GM21528 (cell line): ENCODE measurements around the gene ADH5.
"Not testable (repeated sequence)": the region's sequence is repeated elsewhere in the genome, so short reads cannot be mapped to it uniquely, and the experiment has no call there.

Source experiments
- ATAC-seq: cut with Tn5 transposase; IDR thresholded peaks from one replicate; pipeline ENCODE4 v1.9.1; 2021; ENCODE audit warnings: mild to moderate bottlenecking, moderate library complexity; ENCODE audit not compliant: unreplicated experiment, low FRiP score

The ADH5 gene

DNA sequence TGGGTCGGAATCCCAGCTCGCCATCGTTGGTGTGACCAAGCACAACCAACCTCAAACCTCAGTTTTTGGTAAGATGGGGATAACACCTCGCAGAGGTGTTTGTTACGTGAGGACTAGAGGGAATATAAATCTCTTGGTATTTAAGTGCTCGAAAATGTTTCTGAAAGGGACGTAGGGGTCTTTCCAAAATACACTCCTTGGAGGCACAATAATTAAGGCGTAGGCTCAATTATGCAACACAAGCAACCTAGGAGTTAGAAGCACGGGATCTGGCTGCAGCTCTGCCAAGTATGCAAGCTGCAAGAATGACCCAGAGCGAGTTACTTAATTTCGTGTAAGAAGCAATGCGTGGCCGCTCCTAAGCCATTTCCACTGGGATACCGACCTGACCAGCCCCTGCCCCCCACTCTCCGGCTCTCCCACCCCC, 552 bp downstream of the ADH5 start:
- ATAC-seq = peak; percentile 45

- no peak for ATAC-seq
Measured at GRCh38 chr4:99084595-99084994, 4.0 kb downstream of the ADH5 start.

GRCh38 chr4:99082192-99082591, 6.4 kb downstream of the ADH5 start:
- ATAC-seq = no peak

DNA sequence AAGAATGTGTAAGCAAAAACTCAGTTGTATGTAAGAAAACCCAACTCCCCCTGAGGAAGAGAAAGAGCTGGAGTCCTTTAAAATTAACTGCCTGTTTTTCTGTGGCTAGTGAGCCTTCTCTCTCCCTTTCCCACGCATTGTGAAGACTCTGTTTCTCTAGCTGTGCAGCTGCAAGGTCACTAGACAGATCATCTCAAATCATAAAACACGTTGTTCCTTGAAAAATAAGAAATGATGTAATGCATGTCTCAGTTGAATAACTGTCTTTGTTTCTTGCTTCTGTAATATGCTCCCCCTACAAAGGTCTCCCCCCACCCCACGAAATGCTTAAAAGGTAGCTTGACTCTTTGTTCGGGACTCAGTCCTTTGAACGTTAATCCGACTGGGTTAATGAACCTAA, 7.7 kb downstream of the ADH5 start:
- ATAC-seq = not testable (repeated sequence)

DNA sequence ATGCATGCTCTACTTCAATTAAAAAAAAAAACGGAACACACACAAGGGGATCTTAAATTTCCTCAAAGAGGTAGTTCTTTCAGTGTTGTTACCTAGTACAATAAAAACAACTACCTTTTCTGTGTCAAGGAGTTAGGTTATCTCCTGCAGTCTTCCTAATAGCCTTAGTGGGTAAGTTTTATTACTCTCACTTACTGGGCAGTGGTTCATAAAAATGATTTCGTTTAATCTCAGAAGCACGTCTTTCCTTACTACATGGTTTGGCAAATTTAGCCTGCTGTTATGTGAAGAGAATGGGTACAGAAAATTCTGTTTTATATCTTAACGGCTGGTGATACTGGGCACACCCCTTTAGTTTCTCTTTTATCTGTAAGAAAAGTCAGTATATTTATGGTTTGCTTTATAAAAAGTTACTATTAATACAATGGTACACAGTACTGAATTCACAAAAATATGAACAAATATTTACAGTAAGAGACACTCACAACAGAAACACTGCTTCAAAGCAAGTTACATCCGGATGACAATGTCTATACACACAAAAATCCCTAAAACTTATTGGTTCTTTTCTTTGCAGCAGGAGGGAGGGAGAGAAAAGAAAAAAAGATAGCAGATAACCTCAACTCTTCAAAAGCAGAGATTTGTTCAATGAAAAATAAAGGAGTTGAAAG, 8.8 kb downstream of the ADH5 start:
- no peak for ATAC-seq

DNA sequence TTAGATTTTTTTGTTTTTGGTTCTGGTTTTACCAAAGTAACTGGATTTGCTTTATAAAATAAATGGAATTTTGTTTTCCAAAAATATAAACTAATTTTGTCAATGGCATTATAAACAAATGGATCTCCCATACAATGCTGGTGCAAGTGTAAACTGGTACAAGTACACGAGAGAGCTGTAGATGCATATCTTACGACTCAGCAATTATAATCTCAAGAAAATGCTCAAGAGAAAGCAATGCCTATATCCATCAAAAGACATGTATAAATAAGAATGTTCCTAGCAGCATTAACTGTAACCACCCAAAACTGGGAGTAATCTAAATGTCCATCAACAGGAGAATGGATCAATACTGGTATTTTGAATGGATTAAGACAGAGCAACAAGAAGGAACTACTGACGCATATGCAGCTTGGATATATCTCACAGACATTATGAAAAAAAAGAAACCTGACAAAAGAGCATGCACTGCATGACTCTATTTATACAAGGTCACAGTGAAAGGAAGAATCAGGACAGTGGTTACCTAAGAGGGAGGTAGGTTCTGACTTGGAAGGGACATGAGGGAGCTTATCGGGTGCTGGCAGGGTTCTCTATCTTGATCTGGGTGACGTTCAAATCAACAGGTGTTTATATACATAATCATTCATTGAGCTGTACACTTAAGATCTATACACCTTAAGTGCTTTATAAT, 9.5 kb downstream of the ADH5 start:
- ATAC-seq = no peak

DNA sequence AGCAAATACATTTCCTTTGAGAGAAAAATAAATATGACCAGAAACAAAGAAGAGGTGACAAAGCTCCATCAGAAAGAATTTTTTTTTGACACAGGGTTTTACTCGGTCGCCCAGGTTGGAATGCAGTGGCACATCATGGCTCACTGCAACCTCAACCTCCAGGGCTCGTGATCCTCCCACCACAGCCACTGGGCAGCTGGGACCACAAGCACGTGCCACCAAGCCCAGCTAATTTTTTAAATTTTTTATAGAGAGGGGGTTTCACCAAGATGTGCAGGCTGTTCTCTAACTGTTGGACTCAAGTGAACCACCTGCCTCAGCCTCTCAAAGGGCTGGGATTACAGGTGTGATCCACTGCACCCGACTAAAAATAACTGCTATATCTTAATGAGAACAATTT, 10.3 kb downstream of the ADH5 start:
- ATAC-seq = no peak

GRCh38 chr4:99077177-99077576, 11.4 kb downstream of the ADH5 start:
- ATAC-seq = no peak

- no peak for ATAC-seq
Measured at GRCh38 chr4:99076292-99076976, 12.2 kb downstream of the ADH5 start.

DNA sequence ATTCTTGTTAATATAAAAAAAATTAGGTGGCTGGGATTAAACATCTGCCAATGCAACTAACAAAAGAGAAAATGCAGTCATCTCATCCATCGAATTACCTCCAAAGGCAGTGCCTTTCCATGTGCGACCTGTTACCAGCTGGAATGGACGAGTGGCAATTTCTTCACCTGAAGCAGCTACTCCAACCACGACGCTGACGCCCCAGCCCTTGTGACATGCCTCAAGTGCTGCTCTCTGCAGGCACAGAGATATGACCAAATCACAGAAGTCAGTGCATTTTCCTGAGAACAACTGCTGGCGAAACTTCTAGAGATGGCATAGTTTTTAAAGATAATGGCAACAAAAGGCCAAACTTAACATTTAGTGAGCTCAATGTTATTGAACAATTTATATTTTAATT, 13.8 kb downstream of the ADH5 start:
- ATAC-seq = no peak

GRCh38 chr4:99071159-99071558, 17.4 kb downstream of the ADH5 start:
- no peak for ATAC-seq

DNA sequence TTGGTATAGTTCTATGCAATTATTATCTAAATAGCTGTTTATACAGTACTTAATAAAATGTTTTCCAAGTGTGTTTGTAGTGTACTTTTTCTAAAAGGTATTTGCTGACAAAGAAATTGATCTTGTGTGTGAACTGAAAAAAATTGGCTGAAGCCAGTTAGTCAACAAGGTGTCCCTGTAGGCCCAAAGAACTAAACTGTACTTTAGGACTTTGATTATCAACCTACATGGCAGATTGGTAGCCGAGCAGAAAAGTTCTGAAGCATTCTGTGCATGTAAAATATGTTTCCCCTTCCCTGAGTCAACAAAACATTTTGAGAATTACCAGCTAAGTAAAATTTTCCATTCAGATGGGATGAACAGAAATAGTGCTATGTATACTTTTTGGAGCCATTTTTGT, 21.0 kb downstream of the ADH5 start:
- no peak for ATAC-seq

GRCh38 chr4:99065521-99065920, 23.1 kb downstream of the ADH5 start:
- not testable (repeated sequence) for ATAC-seq

GRCh38 chr4:99062120-99062519, 26.5 kb downstream of the ADH5 start:
- ATAC-seq = no peak

DNA sequence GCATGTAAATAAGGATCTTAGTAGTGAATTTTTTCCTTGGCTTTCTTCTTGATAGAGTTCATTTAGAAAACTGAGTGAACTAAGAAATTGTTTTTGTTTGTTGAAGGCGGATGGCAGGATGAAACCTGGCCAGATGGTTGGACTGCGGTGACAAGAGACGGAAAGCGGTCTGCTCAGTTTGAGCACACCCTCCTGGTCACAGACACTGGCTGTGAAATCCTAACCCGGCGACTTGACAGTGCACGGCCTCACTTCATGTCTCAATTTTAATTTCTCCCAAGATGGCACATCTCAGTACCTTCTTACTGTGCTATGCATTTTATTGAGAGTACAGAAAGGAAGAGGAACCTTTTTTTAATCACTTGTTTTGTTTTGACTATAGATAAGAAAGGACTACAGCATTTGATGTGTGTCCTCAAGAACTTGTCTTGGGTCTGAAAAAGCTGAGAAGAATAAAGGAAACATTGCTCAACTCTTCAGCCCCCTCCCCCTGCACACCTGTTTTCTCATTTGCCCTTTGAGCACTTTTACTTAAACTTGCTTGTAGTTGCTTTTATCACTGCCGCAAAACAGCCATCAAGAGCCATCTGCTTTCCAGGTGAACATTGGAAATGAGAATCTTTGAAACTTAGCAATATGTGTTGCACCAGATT, 27.4 kb downstream of the ADH5 start:
- no peak for ATAC-seq

DNA sequence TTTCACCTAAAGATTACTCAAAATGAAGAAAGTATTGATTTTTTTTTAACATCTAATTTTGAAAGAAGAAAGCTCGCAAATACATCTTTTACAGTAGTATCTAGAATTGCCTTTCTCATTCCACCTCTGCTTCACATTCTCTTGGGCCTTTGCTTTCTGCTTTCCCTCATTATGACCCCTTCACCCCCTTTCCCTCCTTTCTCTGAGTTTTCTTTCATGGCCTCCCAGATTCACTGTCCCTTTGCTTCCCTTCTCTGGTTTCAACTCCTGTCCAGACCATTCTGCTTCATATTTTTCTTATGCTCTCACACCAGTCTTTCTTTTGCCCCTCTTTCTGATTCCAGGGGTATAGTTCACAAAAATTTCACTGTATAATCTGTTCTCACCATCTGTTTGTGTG, 29.0 kb downstream of the ADH5 start:
- no peak for ATAC-seq

DNA sequence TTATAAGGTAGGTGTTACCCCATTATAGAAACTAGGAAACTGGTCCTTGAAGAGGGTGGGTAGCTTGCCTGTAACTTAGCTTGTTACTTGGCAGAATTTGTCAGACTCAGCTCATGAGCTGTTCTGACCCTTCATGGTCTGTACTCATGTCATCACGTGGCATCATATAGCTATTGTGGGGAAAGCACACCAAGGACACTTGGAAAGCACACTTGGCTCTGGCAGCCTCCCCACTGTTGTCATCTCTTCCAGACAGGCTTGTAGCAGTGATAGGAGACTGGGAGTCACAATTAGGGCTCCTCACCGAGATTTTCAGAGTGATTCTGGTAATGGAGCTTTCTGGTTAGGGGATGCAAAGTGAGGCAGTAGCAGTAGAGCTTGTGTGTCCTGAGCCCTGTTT, 30.4 kb downstream of the ADH5 start:
- ATAC-seq = no peak

GRCh38 chr4:99054428-99054994, 34.1 kb downstream of the ADH5 start:
- ATAC-seq = no peak

GRCh38 chr4:99052902-99053301, 35.7 kb downstream of the ADH5 start:
- no peak for ATAC-seq

GRCh38 chr4:99047710-99048109, 40.9 kb downstream of the ADH5 start:
- ATAC-seq = no peak

- ATAC-seq = no peak
Measured at GRCh38 chr4:99043346-99043745, 45.2 kb downstream of the ADH5 start.
